Kidney (tissue), 14 donors: ENCODE measurements around the gene TRIO. TPM values are rescaled to one million over a fixed set of nuclear protein-coding genes. Genes with fewer than 3 reads are reported as not detected.

Source experiments
- DNase-seq, 5 donors: peaks; one replicate each; pipeline ENCODE4 v3.0.0-alpha.2; 2013 to 2020
- FAIRE-seq: peaks from 2 replicates; lab custom pipeline; 2012; peaks lifted over from hg19 to GRCh38; lab: Jason Lieb, UNC
- H3K27ac ChIP-seq, 2 donors: one replicate each; pipeline ENCODE4 v1.7.0; 2013; ENCODE audit warnings: low read depth in 2 of 2, low read length in 2 of 2, inconsistent platforms in 1 of 2
- H3K27me3 ChIP-seq: one replicate; pipeline ENCODE4 v1.7.1; 2013; ENCODE audit warnings: low read length, inconsistent platforms; ENCODE audit not compliant: control insufficient read depth, insufficient read depth
- H3K36me3 ChIP-seq, 3 donors: one replicate each; pipeline versions ENCODE4 v1.7.0 to v1.7.1; 2013; ENCODE audit warnings: low read length in 3 of 3, control low read depth in 1 of 3, inconsistent platforms in 1 of 3; ENCODE audit not compliant: insufficient read depth in 3 of 3, control insufficient read depth in 2 of 3
- H3K4me1 ChIP-seq, 3 donors: one replicate each; pipeline versions ENCODE4 v1.7.0 to v1.7.1; 2013; ENCODE audit warnings: low read length in 3 of 3, inconsistent platforms in 1 of 3, low read depth in 1 of 3; ENCODE audit not compliant: control insufficient read depth in 2 of 3, insufficient read depth in 2 of 3
- H3K4me3 ChIP-seq, 3 donors: one replicate each; pipeline versions ENCODE4 v1.7.0 to v1.8.1; 2013; ENCODE audit warnings: low read length in 3 of 3, control low read depth in 1 of 3, inconsistent platforms in 1 of 3
- H3K9ac ChIP-seq, 3 donors: one replicate each; pipeline versions ENCODE4 v1.7.0 to v1.7.1; 2013; ENCODE audit warnings: low read length in 3 of 3, control low read depth in 1 of 3, inconsistent platforms in 1 of 3
- H3K9me3 ChIP-seq, 3 donors: one replicate each; pipeline versions ENCODE4 v1.7.0 to v1.7.1; 2013; ENCODE audit warnings: low read length in 3 of 3, control low read depth in 1 of 3, inconsistent platforms in 1 of 3; ENCODE audit not compliant: control insufficient read depth in 2 of 3, insufficient read depth in 1 of 3
- intact Hi-C: fragments of 100-400 bp; cut with DNase I; formaldehyde crosslinking; loops from one replicate; pipeline ENCODE4 v1.11.1; 2022
- polyA plus RNA-seq: library from polyadenylated mRNA; stranded (reverse); fragments of 350-450 nt; fragmentation: Illumina TruSeq; extraction: RNeasy Lipid Tissue Mini Kit (QIAGEN cat#74804); gene quantifications from one replicate; pipeline ENCODE4 v1.2.3, GENCODE V29; 2014; ENCODE audit warnings: low read depth, low replicate concordance; ENCODE audit not compliant: insufficient read depth
- total RNA-seq: library from RNA; stranded (reverse); fragmentation: NEBNext Ultra II Directional; extraction: Animal tissue kit (Norgen Biotek cat#: 25700); gene quantifications from one replicate; pipeline ENCODE4 v1.2.1, GENCODE V29; 2021
- TF ChIP-seq, protein P1 (sequence below): IDR thresholded peaks from 3 replicates; pipeline ENCODE4 v1.5.1; 2012; ENCODE audit warnings: mild to moderate bottlenecking, moderate library complexity, borderline replicate concordance; ENCODE audit not compliant: insufficient read depth; ENCODE audit errors: extremely low read depth
- donor health status: control.
- donor health status: control.
- donor health status: control.
- donor health status: control.
- donor health status: control.
- donor health status: DM: yes; HTN: yes; CAD: no.
- donor health status: Normal renal cell carcinoma (clear cell type).

The TRIO gene
- total and polyA plus RNA-seq, 2 donors from 2014 or later, result 9.5 to 149 TPM

- H3K27me3 ChIP-seq, result no peaks in the 10 kb centered on the region
- peaks cover 0 to 20% (median 20%) of the 10 kb centered on the region in 3 donors for H3K4me1 ChIP-seq
- H3K9me3 ChIP-seq, result no peaks in the 10 kb centered on the region
- DNase-seq, result no peak
- no peaks in the 10 kb centered on the region for H3K36me3 ChIP-seq
- TF ChIP-seq, protein P1, sequence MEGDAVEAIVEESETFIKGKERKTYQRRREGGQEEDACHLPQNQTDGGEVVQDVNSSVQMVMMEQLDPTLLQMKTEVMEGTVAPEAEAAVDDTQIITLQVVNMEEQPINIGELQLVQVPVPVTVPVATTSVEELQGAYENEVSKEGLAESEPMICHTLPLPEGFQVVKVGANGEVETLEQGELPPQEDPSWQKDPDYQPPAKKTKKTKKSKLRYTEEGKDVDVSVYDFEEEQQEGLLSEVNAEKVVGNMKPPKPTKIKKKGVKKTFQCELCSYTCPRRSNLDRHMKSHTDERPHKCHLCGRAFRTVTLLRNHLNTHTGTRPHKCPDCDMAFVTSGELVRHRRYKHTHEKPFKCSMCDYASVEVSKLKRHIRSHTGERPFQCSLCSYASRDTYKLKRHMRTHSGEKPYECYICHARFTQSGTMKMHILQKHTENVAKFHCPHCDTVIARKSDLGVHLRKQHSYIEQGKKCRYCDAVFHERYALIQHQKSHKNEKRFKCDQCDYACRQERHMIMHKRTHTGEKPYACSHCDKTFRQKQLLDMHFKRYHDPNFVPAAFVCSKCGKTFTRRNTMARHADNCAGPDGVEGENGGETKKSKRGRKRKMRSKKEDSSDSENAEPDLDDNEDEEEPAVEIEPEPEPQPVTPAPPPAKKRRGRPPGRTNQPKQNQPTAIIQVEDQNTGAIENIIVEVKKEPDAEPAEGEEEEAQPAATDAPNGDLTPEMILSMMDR, result no peak
- FAIRE-seq, result no peak
- H3K9ac ChIP-seq, result no peak overlapping the region
- intact Hi-C loops, result loop anchor here (10.0 kb wide), 1 partner anchor 152 kb away; no protein-coding TSS in a partner anchor
- H3K4me3 ChIP-seq, result no peak overlapping the region
- no peak overlapping the region for H3K27ac ChIP-seq
These were observed 123.5 kb downstream of the TRIO start for GRCh38 chr5:14266686-14267085.

DNA sequence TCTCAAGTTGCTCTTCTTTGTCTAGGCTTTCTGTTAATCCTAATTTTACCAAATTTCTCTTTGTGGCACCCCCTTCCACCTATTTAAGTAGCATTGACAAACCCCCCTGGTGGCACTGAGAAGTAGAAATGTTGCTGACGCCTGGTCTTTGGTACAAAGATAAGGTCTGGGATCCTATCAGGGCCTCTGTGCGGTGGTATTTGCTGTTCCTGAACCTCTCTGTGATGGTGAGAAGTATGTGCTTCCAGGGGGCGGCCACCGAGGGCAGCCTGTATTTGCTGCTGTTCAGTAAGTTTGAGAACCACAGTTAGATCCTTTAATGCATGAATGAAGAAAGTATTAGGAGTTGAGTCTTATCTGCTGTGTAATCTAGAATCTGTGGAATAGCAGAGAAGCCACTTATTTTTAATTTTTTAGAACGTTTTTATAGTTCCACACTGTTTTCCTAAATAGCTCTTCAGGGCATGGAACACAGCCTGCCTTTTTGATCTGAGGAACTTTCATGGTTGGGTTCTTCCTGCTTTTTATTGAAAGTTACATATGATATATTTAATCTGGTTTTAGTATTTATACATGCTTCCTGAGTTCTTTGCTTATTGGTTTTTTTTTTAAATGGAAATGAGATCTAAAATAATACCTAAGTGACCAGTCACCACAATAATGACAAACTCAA lies 124.2 kb downstream of the TRIO start:
- Histone ChIP-seq H3K9ac (no peak overlapping the region), H3K36me3 (no peaks in the 10 kb centered on the region), H3K27me3 (no peaks in the 10 kb centered on the region), H3K9me3 (no peaks in the 10 kb centered on the region), H3K27ac (no peak overlapping the region), H3K4me3 (no peak overlapping the region), H3K4me1 (peaks cover 0 to 20% (median 20%) of the 10 kb centered on the region in 3 donors)
- intact Hi-C loops, result loop anchor here (10.0 kb wide), 1 partner anchor 153 kb away; no protein-coding TSS in a partner anchor
- DNase-seq, result no peak
- FAIRE-seq, result no peak
- TF ChIP-seq, protein P1, result no peak

- H3K9me3 ChIP-seq, result no peaks in the 10 kb centered on the region
- H3K9ac ChIP-seq, result no peak overlapping the region
- TF ChIP-seq, protein P1, result no peak
- H3K4me3 ChIP-seq, result no peak overlapping the region
- no peak for DNase-seq
- intact Hi-C loops, result loop anchor here (10.0 kb wide), 1 partner anchor 153 kb away; no protein-coding TSS in a partner anchor
- FAIRE-seq, result no peak
- peaks cover 0 to 20% (median 20%) of the 10 kb centered on the region in 3 donors for H3K4me1 ChIP-seq
- H3K27ac ChIP-seq, result no peak overlapping the region
- no peaks in the 10 kb centered on the region for H3K27me3 ChIP-seq
- H3K36me3 ChIP-seq, result no peaks in the 10 kb centered on the region
These were observed 125.0 kb downstream of the TRIO start for GRCh38 chr5:14267991-14268708.
